PFSK-1 (cell line): ENCODE results near the gene PTS.

Experiments
- POLR2AphosphoS5 ChIP-seq: IDR thresholded peaks from 2 replicates; pipeline ENCODE4 v1.6.1; 2012; ENCODE audit warnings: low read depth, mild to moderate bottlenecking, control low read depth, low read length, moderate library complexity
- TAF1 ChIP-seq: IDR thresholded peaks from 2 replicates; pipeline ENCODE4 v1.6.1; 2012; ENCODE audit warnings: low read length, control low read depth, borderline replicate concordance; ENCODE audit not compliant: insufficient read depth
- TF ChIP-seq, protein P1 (sequence below), 2 experiments: IDR thresholded peaks; 2 replicates each; pipeline versions ENCODE4 v1.6.1 to v1.8.0; 2011 to 2012; ENCODE audit warnings: low read depth in 2 of 2, low read length in 2 of 2, control low read depth in 1 of 2, inconsistent platforms in 1 of 2, mild to moderate bottlenecking in 1 of 2, moderate library complexity in 1 of 2; ENCODE audit not compliant: insufficient read depth in 1 of 2

DNA sequence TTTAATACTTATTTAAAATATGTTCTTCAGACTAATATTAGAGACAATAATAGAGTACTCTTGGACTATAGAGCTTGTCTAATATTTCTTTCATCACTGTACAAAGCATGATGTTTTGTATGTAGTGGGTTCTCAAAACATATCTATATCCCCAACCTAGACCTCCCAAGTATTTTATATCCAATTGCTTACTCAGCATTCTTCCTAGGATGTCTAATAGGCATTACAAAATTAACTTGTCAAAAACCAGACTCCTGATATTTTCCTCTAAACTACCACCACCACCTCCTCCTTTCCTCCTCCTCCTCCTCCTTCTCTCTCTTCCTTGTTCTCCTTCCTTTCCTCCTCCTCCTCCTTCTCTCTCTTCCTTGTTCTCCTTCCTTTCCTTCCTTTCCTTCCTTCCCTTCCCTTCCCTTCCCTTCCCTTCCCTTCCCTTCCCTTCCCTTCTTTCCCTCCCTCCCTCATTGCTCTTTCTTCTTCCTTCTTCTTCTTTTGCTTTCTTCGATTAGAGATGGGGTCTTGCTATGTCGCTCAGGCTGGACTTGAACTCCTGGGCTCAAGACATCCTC lies 29.6 kb upstream of the PTS start:
- TF ChIP-seq POLR2AphosphoS5 (no peak), TAF1 (no peak)
- TF ChIP-seq, protein P1, sequence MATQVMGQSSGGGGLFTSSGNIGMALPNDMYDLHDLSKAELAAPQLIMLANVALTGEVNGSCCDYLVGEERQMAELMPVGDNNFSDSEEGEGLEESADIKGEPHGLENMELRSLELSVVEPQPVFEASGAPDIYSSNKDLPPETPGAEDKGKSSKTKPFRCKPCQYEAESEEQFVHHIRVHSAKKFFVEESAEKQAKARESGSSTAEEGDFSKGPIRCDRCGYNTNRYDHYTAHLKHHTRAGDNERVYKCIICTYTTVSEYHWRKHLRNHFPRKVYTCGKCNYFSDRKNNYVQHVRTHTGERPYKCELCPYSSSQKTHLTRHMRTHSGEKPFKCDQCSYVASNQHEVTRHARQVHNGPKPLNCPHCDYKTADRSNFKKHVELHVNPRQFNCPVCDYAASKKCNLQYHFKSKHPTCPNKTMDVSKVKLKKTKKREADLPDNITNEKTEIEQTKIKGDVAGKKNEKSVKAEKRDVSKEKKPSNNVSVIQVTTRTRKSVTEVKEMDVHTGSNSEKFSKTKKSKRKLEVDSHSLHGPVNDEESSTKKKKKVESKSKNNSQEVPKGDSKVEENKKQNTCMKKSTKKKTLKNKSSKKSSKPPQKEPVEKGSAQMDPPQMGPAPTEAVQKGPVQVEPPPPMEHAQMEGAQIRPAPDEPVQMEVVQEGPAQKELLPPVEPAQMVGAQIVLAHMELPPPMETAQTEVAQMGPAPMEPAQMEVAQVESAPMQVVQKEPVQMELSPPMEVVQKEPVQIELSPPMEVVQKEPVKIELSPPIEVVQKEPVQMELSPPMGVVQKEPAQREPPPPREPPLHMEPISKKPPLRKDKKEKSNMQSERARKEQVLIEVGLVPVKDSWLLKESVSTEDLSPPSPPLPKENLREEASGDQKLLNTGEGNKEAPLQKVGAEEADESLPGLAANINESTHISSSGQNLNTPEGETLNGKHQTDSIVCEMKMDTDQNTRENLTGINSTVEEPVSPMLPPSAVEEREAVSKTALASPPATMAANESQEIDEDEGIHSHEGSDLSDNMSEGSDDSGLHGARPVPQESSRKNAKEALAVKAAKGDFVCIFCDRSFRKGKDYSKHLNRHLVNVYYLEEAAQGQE (IDR thresholded peaks at IDR 0.05; ENCODE audit: insufficient read depth in 1 of 2, low read depth in 2 of 2, low read length in 2 of 2): no peak
